Neural progenitor cell (in vitro differentiated cells): ENCODE results near the gene NLGN3. TPM values are rescaled to one million over a fixed set of nuclear protein-coding genes. Genes with fewer than 3 reads are reported as not detected.

ENCODE experiments used
- DNase-seq: peaks from one replicate; pipeline ENCODE4 v3.0.0-alpha.2; 2016; ENCODE audit warnings: low spot score
- H2AFZ ChIP-seq: fragments of 200-600 bp; sonication (generic); replicated peaks from 2 replicates; pipeline ENCODE4 v1.6.1; 2016; ENCODE audit warnings: antibody characterized with exemption
- H3F3A ChIP-seq: fragments of 200-600 bp; sonication (generic); 2 replicates; pipeline ENCODE4 v1.6.1; 2016; ENCODE audit warnings: antibody characterized with exemption, low read depth
- H3K27ac ChIP-seq: fragments of 200-600 bp; sonication (generic); 2 replicates; pipeline ENCODE4 v1.5.1; 2016; ENCODE audit warnings: mild to moderate bottlenecking
- H3K27me3 ChIP-seq: fragments of 200-600 bp; sonication (generic); 2 replicates; pipeline ENCODE4 v1.6.1; 2016; ENCODE audit warnings: mild to moderate bottlenecking, moderate library complexity
- H3K36me3 ChIP-seq: fragments of 200-600 bp; sonication (generic); 2 replicates; pipeline ENCODE4 v1.5.1; 2016
- H3K4me1 ChIP-seq: fragments of 200-600 bp; sonication (generic); 2 replicates; pipeline ENCODE4 v1.6.1; 2016; ENCODE audit warnings: mixed run types
- H3K4me2 ChIP-seq: fragments of 200-600 bp; sonication (generic); 2 replicates; pipeline ENCODE4 v1.6.1; 2016
- H3K4me3 ChIP-seq: fragments of 200-600 bp; sonication (generic); 2 replicates; pipeline ENCODE4 v1.5.1; 2016
- H3K79me2 ChIP-seq: fragments of 200-600 bp; sonication (generic); 2 replicates; pipeline ENCODE4 v1.6.1; 2016; ENCODE audit warnings: low read depth
- H3K9ac ChIP-seq: fragments of 200-600 bp; sonication (generic); 2 replicates; pipeline ENCODE4 v1.6.1; 2016
- H3K9me3 ChIP-seq: fragments of 200-600 bp; sonication (generic); 2 replicates; pipeline ENCODE4 v1.5.1; 2016; ENCODE audit warnings: low read depth
- H4K20me1 ChIP-seq: fragments of 200-600 bp; sonication (generic); 2 replicates; pipeline ENCODE4 v1.6.1; 2016; ENCODE audit warnings: low read depth
- H3K27ac Mint-ChIP-seq: 3 replicates; pipeline ENCODE4 v1.8.0; 2021; ENCODE audit warnings: mixed read lengths
- H3K27me3 Mint-ChIP-seq: 2 replicates; pipeline ENCODE4 v1.8.0; 2022; ENCODE audit warnings: low read depth, mild to moderate bottlenecking, inconsistent platforms, moderate library complexity, mixed read lengths; ENCODE audit not compliant: insufficient read depth
- H3K36me3 Mint-ChIP-seq: 3 replicates; pipeline ENCODE4 v1.8.0; 2021; ENCODE audit warnings: mixed read lengths
- H3K4me1 Mint-ChIP-seq: 3 replicates; pipeline ENCODE4 v1.8.0; 2021; ENCODE audit warnings: mixed read lengths
- H3K4me3 Mint-ChIP-seq: 3 replicates; pipeline ENCODE4 v1.8.0; 2021; ENCODE audit warnings: mild to moderate bottlenecking, moderate library complexity, mixed read lengths
- H3K9me3 Mint-ChIP-seq: 3 replicates; pipeline ENCODE4 v1.8.0; 2020; ENCODE audit warnings: mixed read lengths
- CTCF ChIP-seq: fragments of 200-600 bp; sonication (generic); IDR thresholded peaks from 2 replicates; pipeline ENCODE4 v1.5.1; 2017; ENCODE audit warnings: antibody characterized with exemption, mild to moderate bottlenecking
- EZH2 ChIP-seq: fragments of 200-600 bp; sonication (generic); IDR thresholded peaks from 2 replicates; pipeline ENCODE4 v1.6.1; 2017; ENCODE audit warnings: antibody characterized with exemption, mild to moderate bottlenecking, moderate library complexity
- EZH2phosphoT487 ChIP-seq: fragments of 200-600 bp; sonication (generic); IDR thresholded peaks from 2 replicates; pipeline ENCODE4 v1.6.1; 2017; ENCODE audit warnings: antibody characterized with exemption
- total RNA-seq: library from RNA; depleted of rRNA; stranded (reverse); fragments of >200 nt; gene quantifications from 2 replicates; pipeline ENCODE4 v1.2.3, GENCODE V29; 2015; ENCODE audit warnings: low replicate concordance

NLGN3 gene
- total RNA-seq, 1 donor from 2014 or later, result 10.0 TPM

GRCh38 chrX:71184092-71184491, 39.5 kb downstream of the NLGN3 start:
- H3K9me3 ChIP-seq, result no peaks in the 10 kb centered on the region
- Mint-ChIP-seq H3K9me3 (peaks cover 3% of the 10 kb centered on the region), H3K27ac (peak overlapping the region; percentile 100)

GRCh38 chrX:71184803-71185495, 40.3 kb downstream of the NLGN3 start:
- H3K79me2 ChIP-seq, result no peaks in the 10 kb centered on the region
- H3K27me3 ChIP-seq, result no peaks in the 10 kb centered on the region
- no peak for TF ChIP-seq CTCF
- no peak for TF ChIP-seq EZH2phosphoT487
- no peak for TF ChIP-seq EZH2
- H4K20me1 ChIP-seq, result no peaks in the 10 kb centered on the region
- H3K27ac Mint-ChIP-seq, result peak overlapping the region; percentile 100
- H3K27ac ChIP-seq, result no peak overlapping the region
- H3K4me1 Mint-ChIP-seq, result peaks cover 40% of the 10 kb centered on the region
- peaks cover 3% of the 10 kb centered on the region for H3K9me3 Mint-ChIP-seq
- H3K4me3 Mint-ChIP-seq, result peak overlapping the region; percentile 38
- no peak overlapping the region for H3K4me3 ChIP-seq
- no peak overlapping the region for H3K9ac ChIP-seq
- H3K36me3 ChIP-seq, result no peaks in the 10 kb centered on the region
- H3K4me1 ChIP-seq, result peaks cover 12% of the 10 kb centered on the region
- no peak for DNase-seq
- H3F3A ChIP-seq, result peaks cover 23% of the 10 kb centered on the region
- H3K27me3 Mint-ChIP-seq, result peaks cover 6% of the 10 kb centered on the region
- H3K36me3 Mint-ChIP-seq, result no peaks in the 10 kb centered on the region
- no peaks in the 10 kb centered on the region for H3K9me3 ChIP-seq
- no peak overlapping the region for H2AFZ ChIP-seq
- no peak overlapping the region for H3K4me2 ChIP-seq

More at GRCh38 chrX:71184092-71184491, 39.5 kb downstream of the NLGN3 start:
- TF ChIP-seq EZH2phosphoT487 (no peak), EZH2 (no peak), CTCF (no peak)
- Mint-ChIP-seq H3K36me3 (no peaks in the 10 kb centered on the region), H3K4me1 (peaks cover 43% of the 10 kb centered on the region), H3K4me3 (peak overlapping the region; percentile 28), H3K27me3 (peaks cover 6% of the 10 kb centered on the region)
- DNase-seq, result no peak
- H3K4me3 ChIP-seq, result no peak overlapping the region
- H3K27ac ChIP-seq, result no peak overlapping the region
- H3K4me1 ChIP-seq, result peaks cover 12% of the 10 kb centered on the region
- no peaks in the 10 kb centered on the region for H4K20me1 ChIP-seq
- H3K79me2 ChIP-seq, result no peaks in the 10 kb centered on the region
- H2AFZ ChIP-seq, result no peak overlapping the region
- H3K9ac ChIP-seq, result no peak overlapping the region
- H3K36me3 ChIP-seq, result no peaks in the 10 kb centered on the region
- peaks cover 23% of the 10 kb centered on the region for H3F3A ChIP-seq
- H3K4me2 ChIP-seq, result no peak overlapping the region
- H3K27me3 ChIP-seq, result no peaks in the 10 kb centered on the region

GRCh38 chrX:71191248-71191647, 46.6 kb downstream of the NLGN3 start:
- Mint-ChIP-seq H3K27me3 (peaks cover 7% of the 10 kb centered on the region), H3K36me3 (no peaks in the 10 kb centered on the region), H3K27ac (no peak overlapping the region), H3K4me1 (peaks cover 9% of the 10 kb centered on the region), H3K9me3 (peaks cover 14% of the 10 kb centered on the region), H3K4me3 (no peak overlapping the region)
- no peak for DNase-seq
- H3K9me3 ChIP-seq, result no peaks in the 10 kb centered on the region
- H3K27me3 ChIP-seq, result no peaks in the 10 kb centered on the region
- no peaks in the 10 kb centered on the region for H3F3A ChIP-seq
- H3K36me3 ChIP-seq, result no peaks in the 10 kb centered on the region
- no peak for TF ChIP-seq CTCF
- TF ChIP-seq EZH2, result no peak
- no peak for TF ChIP-seq EZH2phosphoT487
- H3K79me2 ChIP-seq, result no peaks in the 10 kb centered on the region
- H3K4me3 ChIP-seq, result no peak overlapping the region
- H3K4me1 ChIP-seq, result no peaks in the 10 kb centered on the region
- H3K27ac ChIP-seq, result no peak overlapping the region
- no peaks in the 10 kb centered on the region for H4K20me1 ChIP-seq
- no peak overlapping the region for H3K9ac ChIP-seq
- H2AFZ ChIP-seq, result no peak overlapping the region
- H3K4me2 ChIP-seq, result no peak overlapping the region
